ENCODE data around the gene LSAMP.

LSAMP gene

DNA sequence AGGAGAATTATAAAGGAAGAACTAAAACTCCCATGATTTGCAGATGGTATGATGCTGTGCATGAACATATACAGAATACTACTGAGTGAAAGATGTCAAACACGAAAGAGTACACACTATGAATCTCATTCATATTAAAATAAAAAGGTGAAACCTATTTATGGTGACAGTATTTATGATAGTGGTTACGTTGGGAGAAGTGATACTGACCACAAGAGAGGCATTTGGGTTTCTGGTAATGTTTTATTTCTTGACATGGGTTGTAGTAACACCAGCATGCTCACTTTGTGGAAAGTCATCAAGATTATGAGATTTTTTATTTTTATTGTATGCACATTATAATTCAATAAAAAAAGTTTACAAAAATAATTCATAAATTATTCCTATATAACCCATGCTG lies 498.0 kb downstream of the LSAMP start:
- H3K4me3 ChIP-seq (ENCODE audit: control insufficient read depth, low read depth, low read length), result no peak overlapping the region
- no peak for DNase-seq (ENCODE audit: low read depth)
- TF ChIP-seq, protein P1, sequence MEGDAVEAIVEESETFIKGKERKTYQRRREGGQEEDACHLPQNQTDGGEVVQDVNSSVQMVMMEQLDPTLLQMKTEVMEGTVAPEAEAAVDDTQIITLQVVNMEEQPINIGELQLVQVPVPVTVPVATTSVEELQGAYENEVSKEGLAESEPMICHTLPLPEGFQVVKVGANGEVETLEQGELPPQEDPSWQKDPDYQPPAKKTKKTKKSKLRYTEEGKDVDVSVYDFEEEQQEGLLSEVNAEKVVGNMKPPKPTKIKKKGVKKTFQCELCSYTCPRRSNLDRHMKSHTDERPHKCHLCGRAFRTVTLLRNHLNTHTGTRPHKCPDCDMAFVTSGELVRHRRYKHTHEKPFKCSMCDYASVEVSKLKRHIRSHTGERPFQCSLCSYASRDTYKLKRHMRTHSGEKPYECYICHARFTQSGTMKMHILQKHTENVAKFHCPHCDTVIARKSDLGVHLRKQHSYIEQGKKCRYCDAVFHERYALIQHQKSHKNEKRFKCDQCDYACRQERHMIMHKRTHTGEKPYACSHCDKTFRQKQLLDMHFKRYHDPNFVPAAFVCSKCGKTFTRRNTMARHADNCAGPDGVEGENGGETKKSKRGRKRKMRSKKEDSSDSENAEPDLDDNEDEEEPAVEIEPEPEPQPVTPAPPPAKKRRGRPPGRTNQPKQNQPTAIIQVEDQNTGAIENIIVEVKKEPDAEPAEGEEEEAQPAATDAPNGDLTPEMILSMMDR (conservative IDR thresholded peaks at IDR 0.05; ENCODE audit: control insufficient read depth, insufficient read depth, low read depth, low read length), result no peak

DNA sequence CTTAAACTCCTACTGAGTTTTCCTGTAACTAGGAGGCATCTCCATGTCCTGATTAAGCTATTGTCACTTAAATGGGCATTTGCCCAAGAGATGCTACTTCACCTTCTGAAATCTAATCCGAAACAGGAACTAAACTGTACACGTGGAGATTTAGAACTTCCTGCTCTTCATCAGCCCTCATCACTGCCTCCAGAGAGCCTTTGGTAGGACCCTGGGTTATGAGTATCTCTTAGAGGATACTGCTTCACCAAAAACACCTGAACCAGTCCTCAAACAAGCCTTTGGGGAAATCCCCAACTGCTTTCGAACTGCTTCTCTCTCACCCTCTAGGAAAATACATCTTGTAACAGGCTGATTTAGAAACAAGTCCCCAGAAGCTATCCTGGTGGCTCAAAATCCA lies 501.7 kb downstream of the LSAMP start:
- DNase-seq (ENCODE audit: low read depth), result no peak
- TF ChIP-seq, protein P1 (conservative IDR thresholded peaks at IDR 0.05; ENCODE audit: control insufficient read depth, insufficient read depth, low read depth, low read length), result no peak
- no peak overlapping the region for H3K4me3 ChIP-seq (ENCODE audit: control insufficient read depth, low read depth, low read length)

DNA sequence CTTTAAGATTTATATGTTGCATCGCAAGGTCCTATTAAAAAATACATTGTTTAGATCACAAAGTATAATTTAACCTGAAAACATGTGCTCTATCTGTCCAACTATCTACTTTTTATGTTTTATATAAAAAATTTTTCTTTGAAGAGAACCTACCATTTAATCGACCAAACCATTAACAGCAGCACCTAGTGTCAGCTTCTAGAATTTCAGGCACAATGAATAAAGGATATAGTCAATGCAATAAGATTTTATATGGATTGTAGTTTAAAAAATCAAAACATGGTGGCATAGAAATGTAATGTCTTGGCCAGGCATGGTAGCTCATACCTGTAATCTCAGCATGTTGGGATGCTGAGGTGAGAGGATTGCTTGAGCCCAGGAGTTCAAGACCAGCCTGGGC lies 508.2 kb downstream of the LSAMP start:
- DNase-seq (ENCODE audit: low read depth), result peak; percentile 11
- H3K4me3 ChIP-seq (ENCODE audit: control insufficient read depth, low read depth, low read length), result no peak overlapping the region
- TF ChIP-seq, protein P1 (conservative IDR thresholded peaks at IDR 0.05; ENCODE audit: control insufficient read depth, insufficient read depth, low read depth, low read length), result peak; percentile 53

DNA sequence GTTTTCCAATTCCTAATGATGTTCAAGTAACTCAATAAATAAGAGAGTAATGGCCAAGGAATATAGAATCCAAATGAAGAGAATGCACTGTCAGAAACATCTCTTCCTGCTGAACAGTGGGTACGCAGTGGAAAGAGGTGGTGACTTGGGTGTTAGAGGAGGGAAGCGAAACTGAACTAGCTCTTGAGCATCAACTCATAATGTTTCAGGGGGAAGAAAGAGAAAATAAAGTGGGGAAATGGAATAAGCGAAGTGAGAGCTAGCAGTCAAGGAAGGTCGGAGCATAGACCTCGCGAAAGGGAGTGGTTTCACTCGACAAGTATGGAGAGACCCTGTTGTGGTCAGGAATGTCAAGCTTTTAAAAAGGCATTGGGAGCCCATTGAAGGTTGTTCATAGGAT lies 512.5 kb downstream of the LSAMP start:
- TF ChIP-seq, protein P1 (conservative IDR thresholded peaks at IDR 0.05; ENCODE audit: control insufficient read depth, insufficient read depth, low read depth, low read length), result no peak
- no peak overlapping the region for H3K4me3 ChIP-seq (ENCODE audit: control insufficient read depth, low read depth, low read length)
- DNase-seq (ENCODE audit: low read depth), result no peak

DNA sequence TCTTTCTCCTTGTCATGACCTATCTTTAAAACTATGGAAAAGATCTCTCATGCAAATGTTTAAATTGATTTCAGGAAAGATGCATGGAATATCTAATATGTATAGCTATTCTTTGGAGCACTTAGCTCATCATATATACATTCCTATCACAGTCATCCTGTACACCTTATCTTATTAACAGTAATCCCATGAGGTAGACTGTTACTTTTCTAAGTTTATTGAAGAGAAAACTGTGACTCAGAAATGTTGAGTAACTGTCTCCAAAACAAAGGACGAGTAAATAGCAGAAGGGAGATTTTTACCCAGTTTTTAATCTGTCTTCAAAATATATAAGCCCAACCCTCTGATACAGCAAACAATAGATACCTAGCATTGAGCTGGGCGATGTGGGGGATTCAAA lies 513.7 kb downstream of the LSAMP start:
- DNase-seq (ENCODE audit: low read depth), result peak; percentile 4
- H3K4me3 ChIP-seq (ENCODE audit: control insufficient read depth, low read depth, low read length), result no peak overlapping the region
- TF ChIP-seq, protein P1 (conservative IDR thresholded peaks at IDR 0.05; ENCODE audit: control insufficient read depth, insufficient read depth, low read depth, low read length), result no peak

DNA sequence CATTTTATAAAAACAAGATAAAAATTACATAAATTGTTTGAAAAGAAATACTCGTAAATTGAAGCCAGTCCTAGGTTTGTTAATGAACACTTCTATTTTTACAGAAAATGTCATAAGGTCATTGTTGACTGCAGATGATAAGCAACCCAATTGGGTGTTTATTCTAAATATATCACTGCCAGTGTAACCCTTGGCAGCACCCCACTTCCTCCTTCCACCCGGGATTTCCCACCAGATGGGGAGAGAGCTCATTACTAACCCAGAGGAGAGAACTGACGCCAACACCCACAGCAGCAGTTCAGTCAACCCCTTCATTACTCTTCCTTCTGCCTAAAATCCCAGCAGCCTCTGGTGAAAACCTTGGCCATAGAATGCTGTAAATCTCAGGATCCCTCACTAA lies 514.4 kb downstream of the LSAMP start:
- H3K4me3 ChIP-seq (ENCODE audit: control insufficient read depth, low read depth, low read length), result no peak overlapping the region
- DNase-seq (ENCODE audit: low read depth), result peak; percentile 1
- TF ChIP-seq, protein P1 (conservative IDR thresholded peaks at IDR 0.05; ENCODE audit: control insufficient read depth, insufficient read depth, low read depth, low read length), result no peak

DNA sequence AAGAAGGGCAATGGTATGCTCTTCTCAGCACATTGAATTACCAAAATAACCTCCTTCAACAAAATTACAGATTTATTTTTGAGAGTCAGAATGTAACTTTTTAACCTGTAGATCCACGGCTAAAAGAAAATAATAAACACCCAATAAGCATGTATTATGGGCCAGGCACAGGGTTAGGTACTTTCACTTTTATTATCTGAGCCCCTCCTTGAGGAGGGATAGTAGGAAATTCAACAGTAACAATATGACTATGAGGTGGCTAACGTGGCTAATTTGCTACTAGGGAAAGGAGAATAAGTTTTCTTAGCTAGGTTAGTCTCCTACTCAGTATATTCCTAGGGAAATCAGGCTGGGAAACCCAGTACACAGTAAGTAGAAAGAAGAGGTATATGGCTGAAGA lies 515.1 kb downstream of the LSAMP start:
- TF ChIP-seq, protein P1 (conservative IDR thresholded peaks at IDR 0.05; ENCODE audit: control insufficient read depth, insufficient read depth, low read depth, low read length), result no peak
- no peak for DNase-seq (ENCODE audit: low read depth)
- H3K4me3 ChIP-seq (ENCODE audit: control insufficient read depth, low read depth, low read length), result no peak overlapping the region
